GM12874 (cell line): Measurements from ENCODE around the gene HNRNPAB.

Experiments used
- TF ChIP-seq, protein P1 (sequence below): IDR thresholded peaks from 2 replicates; pipeline ENCODE4 v1.5.1; 2011; ENCODE audit warnings: low read depth, mild to moderate bottlenecking, control low read depth, low read length, moderate library complexity; ENCODE audit not compliant: insufficient read depth

HNRNPAB gene

DNA sequence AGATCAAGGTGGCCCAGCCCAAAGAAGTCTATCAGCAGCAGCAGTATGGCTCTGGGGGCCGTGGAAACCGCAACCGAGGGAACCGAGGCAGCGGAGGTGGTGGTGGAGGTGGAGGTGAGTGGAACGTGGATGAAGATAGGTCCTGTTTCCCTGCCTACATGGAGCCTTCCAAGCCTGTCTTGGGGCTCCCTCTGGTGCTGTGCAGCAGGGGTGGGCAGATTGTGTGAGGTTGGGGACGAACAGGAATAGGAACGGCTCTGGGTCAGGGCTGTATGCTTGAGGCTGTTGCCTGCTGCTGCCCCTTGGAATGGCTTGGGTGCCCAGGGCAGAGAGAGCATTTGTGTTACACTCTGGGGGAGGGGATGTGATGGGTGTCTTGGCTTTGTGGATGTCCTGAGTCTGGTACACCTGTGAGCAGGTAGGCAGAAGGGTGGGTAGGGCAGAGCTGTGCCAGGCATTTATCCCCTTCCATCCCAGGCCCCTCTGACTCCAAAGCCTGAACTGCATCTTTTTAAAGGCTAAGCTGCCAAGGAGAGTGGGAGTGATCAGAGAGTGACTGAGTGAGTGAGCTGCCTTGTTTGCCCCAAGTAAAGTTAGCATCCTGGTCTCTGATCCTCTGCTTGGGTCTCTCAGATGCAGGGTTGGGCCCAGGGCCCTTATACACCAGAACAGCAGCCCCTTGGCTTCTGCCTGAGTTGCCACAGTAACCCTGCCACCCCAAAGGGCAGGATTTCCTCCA lies 5.2 kb downstream of the HNRNPAB start:
- TF ChIP-seq, protein P1, sequence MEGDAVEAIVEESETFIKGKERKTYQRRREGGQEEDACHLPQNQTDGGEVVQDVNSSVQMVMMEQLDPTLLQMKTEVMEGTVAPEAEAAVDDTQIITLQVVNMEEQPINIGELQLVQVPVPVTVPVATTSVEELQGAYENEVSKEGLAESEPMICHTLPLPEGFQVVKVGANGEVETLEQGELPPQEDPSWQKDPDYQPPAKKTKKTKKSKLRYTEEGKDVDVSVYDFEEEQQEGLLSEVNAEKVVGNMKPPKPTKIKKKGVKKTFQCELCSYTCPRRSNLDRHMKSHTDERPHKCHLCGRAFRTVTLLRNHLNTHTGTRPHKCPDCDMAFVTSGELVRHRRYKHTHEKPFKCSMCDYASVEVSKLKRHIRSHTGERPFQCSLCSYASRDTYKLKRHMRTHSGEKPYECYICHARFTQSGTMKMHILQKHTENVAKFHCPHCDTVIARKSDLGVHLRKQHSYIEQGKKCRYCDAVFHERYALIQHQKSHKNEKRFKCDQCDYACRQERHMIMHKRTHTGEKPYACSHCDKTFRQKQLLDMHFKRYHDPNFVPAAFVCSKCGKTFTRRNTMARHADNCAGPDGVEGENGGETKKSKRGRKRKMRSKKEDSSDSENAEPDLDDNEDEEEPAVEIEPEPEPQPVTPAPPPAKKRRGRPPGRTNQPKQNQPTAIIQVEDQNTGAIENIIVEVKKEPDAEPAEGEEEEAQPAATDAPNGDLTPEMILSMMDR: no peak

DNA sequence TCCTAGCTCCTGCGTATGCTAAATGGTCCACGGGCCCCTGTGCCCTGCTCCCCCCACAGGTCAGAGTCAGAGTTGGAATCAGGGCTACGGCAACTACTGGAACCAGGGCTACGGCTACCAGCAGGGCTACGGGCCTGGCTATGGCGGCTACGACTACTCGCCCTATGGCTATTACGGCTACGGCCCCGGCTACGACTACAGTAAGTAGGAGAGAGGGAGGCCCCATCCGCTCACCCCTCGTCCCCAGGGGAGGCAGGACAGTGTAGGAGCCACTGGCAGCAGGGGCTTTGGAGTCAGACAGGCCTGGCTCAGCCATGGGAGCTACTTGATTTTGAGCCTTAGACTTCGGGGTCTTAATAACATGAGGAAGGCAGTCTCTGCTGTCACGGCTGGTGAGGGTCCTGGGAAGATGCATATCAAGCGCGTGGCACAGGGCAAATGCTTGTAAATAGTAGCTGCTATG lies 5.8 kb downstream of the HNRNPAB start:
- TF ChIP-seq, protein P1: no peak

DNA sequence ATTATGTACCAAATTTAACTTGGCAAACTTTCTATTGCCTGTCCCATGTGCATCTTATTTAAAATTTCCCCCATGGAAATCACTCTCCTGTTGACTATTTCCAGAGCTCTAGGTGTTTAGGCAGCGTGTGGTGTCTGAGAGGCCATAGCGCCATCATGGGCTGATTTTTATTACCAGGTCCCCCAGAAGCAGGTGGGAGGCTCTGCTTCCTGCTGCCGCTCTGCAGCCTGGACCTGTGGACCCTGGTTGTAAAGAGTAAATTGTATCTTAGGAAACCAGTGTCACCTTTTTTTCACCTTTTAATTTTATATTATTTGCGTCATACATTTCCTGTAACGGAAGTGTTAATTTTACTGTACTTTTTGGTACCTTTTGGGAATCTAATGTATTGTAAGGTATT lies 6.4 kb downstream of the HNRNPAB start:
- TF ChIP-seq, protein P1: no peak

DNA sequence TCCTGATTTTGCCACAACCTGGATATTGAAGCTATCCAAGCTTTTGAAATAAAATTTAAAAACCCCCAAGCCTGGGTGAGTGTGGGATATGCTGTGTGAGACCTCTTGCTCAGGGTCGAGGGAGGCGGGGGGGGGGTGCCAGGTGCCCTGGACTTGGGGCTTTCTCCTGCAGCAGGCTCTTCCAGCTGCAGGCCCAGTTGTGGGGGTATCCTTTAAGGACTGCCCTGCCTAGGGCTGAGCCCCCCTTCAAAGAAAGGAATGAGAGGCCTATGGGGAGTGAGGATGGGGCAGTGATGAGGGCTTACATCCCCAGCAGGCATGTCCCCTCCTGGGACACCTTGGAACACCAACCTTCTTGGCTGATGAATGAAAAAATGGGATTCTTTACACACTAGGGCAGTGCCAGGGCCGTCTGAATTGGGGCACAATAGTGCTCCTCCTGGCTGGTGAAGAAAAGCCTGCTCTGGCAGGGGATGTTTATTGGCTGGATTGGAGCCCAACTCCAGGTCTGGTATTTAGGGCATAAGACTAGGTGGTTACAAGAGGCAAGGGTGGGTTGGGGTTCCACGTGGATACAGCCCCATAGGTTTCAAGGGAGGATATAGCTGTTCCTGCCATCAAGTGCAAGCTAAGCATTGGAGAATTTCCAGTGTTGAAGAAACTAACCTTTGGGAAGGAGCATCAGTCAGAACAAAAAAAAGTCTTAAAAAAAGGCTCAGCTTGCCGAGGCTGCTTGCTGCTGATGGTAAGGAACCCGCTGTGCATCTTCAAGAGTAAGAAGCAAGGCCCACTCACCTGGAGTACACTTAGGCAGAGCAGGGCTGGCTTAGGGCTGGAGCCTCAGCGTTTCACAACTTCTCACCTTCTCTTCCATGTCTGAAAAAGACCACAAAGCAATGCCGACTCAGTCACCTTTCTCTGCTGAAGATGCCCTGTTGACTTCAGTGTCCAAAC lies 7.0 kb downstream of the HNRNPAB start:
- TF ChIP-seq, protein P1: no peak

DNA sequence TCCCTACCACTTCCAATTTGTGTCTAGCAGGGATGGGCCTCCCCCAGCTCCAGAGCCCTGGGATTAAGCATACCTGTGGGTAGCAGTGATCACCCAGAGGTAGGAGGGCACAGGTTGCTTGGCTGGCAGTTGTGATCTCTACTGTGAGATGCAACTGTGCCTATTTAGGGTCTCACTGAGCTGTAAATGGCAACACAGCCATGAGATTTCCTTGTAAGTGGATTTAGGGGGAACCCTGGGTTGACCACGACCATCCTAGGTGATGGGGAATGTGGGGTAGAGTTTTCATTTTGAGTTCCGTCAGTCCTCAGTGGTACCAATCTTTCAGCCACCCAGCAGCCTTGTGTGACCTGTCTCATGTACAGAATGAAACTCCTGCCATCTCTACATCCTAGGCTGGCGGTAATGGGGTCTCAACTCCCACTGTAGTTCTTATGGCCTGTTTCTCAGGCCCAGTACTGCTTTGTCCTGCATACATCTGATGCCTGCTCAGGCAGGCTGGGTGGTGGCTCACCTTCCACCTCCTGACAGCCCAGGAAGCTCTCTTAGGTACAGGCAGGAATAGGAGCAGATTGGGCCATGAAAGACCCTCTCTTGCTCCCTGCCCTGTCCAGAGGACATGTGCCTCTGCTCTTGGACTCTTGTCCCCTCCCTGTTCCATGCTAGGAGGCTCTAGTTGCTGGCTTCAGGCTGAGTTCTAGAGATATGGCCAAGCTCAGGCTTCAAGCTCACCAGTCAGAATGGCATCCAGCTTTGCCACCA lies 8.1 kb downstream of the HNRNPAB start:
- TF ChIP-seq, protein P1: no peak

DNA sequence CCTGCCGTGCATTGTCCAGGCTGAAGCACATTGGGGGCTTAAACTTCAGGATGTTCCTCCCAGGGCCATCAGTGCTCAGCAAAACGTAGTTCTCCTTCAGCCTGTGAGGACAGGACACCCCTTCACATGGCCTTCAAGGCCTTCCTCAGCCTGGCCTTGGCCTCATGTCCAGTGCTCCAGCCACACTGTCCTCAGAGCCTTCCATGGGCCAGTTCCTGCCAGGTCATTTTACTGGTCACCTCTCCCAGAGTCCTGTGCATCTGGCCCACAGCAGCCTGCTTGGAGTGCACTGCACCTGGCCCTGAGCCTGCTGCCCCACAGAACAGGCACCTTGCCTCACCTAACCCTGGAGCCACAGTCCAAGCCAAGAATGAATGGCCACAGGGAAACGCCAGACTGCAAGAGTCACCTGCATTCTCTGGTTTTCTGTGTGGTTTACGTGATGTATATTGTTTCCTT lies 8.7 kb downstream of the HNRNPAB start:
- TF ChIP-seq, protein P1: no peak
